Neural cell (in vitro differentiated cells): ENCODE measurements around the gene RIN1.

Experiments used
- EP300 ChIP-seq: fragments of 450-650 bp; conservative IDR thresholded peaks from 2 replicates; pipeline ENCODE4 v1.6.1; 2014; ENCODE audit warnings: antibody characterized with exemption, mild to moderate bottlenecking, moderate library complexity; ENCODE audit not compliant: poor library complexity, severe bottlenecking
- POLR2AphosphoS5 ChIP-seq: IDR thresholded peaks from 2 replicates; pipeline ENCODE4 v1.6.1; 2012
- RAD21 ChIP-seq: fragments of 450-650 bp; conservative IDR thresholded peaks from 2 replicates; pipeline ENCODE4 v1.6.1; 2014; ENCODE audit warnings: antibody characterized with exemption, mild to moderate bottlenecking, moderate library complexity
- REST ChIP-seq: IDR thresholded peaks from 2 replicates; pipeline ENCODE4 v1.6.1; 2012; ENCODE audit warnings: borderline replicate concordance
- TAF1 ChIP-seq: IDR thresholded peaks from 2 replicates; pipeline ENCODE4 v1.6.1; 2012; ENCODE audit warnings: low read depth
- TF ChIP-seq, protein P1 (sequence below): fragments of 450-650 bp; IDR thresholded peaks from 2 replicates; pipeline ENCODE4 v1.5.1; 2014; ENCODE audit warnings: antibody characterized with exemption, mild to moderate bottlenecking, moderate library complexity; ENCODE audit not compliant: poor library complexity, severe bottlenecking

DNA sequence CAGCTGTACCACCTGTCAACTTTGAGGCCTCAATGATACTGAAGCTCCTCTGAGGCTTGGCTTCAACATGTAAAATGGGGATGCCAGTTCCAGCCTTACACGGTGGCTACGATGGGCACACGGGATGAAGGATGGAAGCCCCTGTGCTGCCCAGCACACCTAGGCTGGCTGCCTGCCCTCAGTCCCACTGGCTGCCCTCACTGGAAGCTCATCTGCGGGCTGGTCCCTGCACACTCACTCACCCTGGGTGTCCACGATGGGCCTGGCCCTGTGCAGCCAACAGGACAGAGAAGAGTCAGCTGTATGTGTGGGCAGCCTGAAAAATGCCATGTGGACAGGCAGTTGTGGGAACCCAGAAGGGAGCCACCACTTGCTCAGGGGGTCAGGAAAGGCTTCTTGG lies 49.5 kb downstream of the RIN1 start:
- TF ChIP-seq, protein P1, sequence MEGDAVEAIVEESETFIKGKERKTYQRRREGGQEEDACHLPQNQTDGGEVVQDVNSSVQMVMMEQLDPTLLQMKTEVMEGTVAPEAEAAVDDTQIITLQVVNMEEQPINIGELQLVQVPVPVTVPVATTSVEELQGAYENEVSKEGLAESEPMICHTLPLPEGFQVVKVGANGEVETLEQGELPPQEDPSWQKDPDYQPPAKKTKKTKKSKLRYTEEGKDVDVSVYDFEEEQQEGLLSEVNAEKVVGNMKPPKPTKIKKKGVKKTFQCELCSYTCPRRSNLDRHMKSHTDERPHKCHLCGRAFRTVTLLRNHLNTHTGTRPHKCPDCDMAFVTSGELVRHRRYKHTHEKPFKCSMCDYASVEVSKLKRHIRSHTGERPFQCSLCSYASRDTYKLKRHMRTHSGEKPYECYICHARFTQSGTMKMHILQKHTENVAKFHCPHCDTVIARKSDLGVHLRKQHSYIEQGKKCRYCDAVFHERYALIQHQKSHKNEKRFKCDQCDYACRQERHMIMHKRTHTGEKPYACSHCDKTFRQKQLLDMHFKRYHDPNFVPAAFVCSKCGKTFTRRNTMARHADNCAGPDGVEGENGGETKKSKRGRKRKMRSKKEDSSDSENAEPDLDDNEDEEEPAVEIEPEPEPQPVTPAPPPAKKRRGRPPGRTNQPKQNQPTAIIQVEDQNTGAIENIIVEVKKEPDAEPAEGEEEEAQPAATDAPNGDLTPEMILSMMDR, result no peak
- TF ChIP-seq POLR2AphosphoS5, result no peak
- no peak for TF ChIP-seq REST
- TF ChIP-seq RAD21, result no peak
- TF ChIP-seq TAF1, result no peak
- TF ChIP-seq EP300, result no peak
